Panc1 (cell line): ENCODE measurements around the gene VWA8.

ENCODE experiments used
- POLR2AphosphoS5 ChIP-seq: IDR thresholded peaks from 2 replicates; pipeline ENCODE4 v1.6.1; 2012; ENCODE audit warnings: mild to moderate bottlenecking, low read depth, low read length, moderate library complexity
- SIN3A ChIP-seq: IDR thresholded peaks from 2 replicates; pipeline ENCODE4 v1.6.1; 2012; ENCODE audit warnings: low read depth, mild to moderate bottlenecking, low read length, moderate library complexity, borderline replicate concordance; ENCODE audit not compliant: insufficient read depth
- TCF7L2 ChIP-seq: IDR thresholded peaks from 2 replicates; pipeline ENCODE4 v1.6.1; 2011; ENCODE audit warnings: mild to moderate bottlenecking, low read depth, low read length, inconsistent platforms
- TF ChIP-seq, protein P1 (sequence below): fragments of 450-650 bp; IDR thresholded peaks from 2 replicates; pipeline ENCODE4 v1.5.1; 2017; ENCODE audit warnings: mild to moderate bottlenecking
- TF ChIP-seq, protein P2 (sequence below), 2 experiments: IDR thresholded peaks; 2 replicates each; pipeline ENCODE4 v1.6.1; 2011 to 2012; ENCODE audit warnings: low read depth in 2 of 2, control low read depth in 1 of 2, low read length in 1 of 2, mild to moderate bottlenecking in 1 of 2, moderate library complexity in 1 of 2; ENCODE audit not compliant: insufficient read depth in 1 of 2

DNA sequence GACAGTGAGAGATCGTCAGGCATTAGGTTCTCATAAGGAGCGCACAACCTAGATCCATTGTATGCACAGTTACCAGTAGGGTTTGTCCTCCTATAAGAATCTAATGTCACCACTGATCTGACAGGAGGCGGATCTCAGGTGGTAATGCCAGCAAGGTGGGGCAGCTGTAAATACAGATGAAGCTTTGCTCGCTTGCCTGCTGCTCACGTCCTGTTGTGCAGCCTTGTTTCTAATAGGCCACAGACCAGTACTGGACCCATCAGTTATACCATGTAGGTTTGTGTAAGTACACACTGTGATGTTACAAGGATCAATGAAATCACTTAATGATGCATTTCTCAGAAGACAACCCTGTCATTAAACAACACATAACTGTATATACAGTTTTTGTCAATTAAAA is 23.5 kb downstream of the VWA8 start:
- TF ChIP-seq, protein P1, sequence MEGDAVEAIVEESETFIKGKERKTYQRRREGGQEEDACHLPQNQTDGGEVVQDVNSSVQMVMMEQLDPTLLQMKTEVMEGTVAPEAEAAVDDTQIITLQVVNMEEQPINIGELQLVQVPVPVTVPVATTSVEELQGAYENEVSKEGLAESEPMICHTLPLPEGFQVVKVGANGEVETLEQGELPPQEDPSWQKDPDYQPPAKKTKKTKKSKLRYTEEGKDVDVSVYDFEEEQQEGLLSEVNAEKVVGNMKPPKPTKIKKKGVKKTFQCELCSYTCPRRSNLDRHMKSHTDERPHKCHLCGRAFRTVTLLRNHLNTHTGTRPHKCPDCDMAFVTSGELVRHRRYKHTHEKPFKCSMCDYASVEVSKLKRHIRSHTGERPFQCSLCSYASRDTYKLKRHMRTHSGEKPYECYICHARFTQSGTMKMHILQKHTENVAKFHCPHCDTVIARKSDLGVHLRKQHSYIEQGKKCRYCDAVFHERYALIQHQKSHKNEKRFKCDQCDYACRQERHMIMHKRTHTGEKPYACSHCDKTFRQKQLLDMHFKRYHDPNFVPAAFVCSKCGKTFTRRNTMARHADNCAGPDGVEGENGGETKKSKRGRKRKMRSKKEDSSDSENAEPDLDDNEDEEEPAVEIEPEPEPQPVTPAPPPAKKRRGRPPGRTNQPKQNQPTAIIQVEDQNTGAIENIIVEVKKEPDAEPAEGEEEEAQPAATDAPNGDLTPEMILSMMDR, result no peak
- TF ChIP-seq, protein P2, sequence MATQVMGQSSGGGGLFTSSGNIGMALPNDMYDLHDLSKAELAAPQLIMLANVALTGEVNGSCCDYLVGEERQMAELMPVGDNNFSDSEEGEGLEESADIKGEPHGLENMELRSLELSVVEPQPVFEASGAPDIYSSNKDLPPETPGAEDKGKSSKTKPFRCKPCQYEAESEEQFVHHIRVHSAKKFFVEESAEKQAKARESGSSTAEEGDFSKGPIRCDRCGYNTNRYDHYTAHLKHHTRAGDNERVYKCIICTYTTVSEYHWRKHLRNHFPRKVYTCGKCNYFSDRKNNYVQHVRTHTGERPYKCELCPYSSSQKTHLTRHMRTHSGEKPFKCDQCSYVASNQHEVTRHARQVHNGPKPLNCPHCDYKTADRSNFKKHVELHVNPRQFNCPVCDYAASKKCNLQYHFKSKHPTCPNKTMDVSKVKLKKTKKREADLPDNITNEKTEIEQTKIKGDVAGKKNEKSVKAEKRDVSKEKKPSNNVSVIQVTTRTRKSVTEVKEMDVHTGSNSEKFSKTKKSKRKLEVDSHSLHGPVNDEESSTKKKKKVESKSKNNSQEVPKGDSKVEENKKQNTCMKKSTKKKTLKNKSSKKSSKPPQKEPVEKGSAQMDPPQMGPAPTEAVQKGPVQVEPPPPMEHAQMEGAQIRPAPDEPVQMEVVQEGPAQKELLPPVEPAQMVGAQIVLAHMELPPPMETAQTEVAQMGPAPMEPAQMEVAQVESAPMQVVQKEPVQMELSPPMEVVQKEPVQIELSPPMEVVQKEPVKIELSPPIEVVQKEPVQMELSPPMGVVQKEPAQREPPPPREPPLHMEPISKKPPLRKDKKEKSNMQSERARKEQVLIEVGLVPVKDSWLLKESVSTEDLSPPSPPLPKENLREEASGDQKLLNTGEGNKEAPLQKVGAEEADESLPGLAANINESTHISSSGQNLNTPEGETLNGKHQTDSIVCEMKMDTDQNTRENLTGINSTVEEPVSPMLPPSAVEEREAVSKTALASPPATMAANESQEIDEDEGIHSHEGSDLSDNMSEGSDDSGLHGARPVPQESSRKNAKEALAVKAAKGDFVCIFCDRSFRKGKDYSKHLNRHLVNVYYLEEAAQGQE (IDR thresholded peaks at IDR 0.05; ENCODE audit: insufficient read depth in 1 of 2, low read depth in 2 of 2, low read length in 1 of 2), result no peak
- TF ChIP-seq POLR2AphosphoS5 (no peak), SIN3A (no peak), TCF7L2 (no peak)
